Neuronal stem cell (in vitro differentiated cells): Measurements from ENCODE around the gene ATG4C.
"Not testable (repeated sequence)": the region's sequence is repeated elsewhere in the genome, so short reads cannot be mapped to it uniquely, and the experiment has no call there.

Experiments used
- DNase-seq: peaks from one replicate; pipeline ENCODE4 v3.0.0-alpha.2; 2013; ENCODE audit warnings: low spot score
- H2AFZ ChIP-seq: one replicate; pipeline ENCODE4 v1.6.1; 2013; ENCODE audit warnings: mild to moderate bottlenecking, low read length, inconsistent platforms
- H2AK5ac ChIP-seq: 2 replicates; pipeline ENCODE4 v1.6.1; 2013; ENCODE audit warnings: low read depth, mild to moderate bottlenecking, inconsistent platforms, low read length, moderate library complexity, mixed read lengths
- H2BK120ac ChIP-seq: 2 replicates; pipeline ENCODE4 v1.6.1; 2013; ENCODE audit warnings: low read depth, mild to moderate bottlenecking, inconsistent platforms, low read length, moderate library complexity, mixed read lengths
- H2BK12ac ChIP-seq: one replicate; pipeline ENCODE4 v1.6.1; 2013; ENCODE audit warnings: low read length, inconsistent platforms
- H2BK15ac ChIP-seq: 2 replicates; pipeline ENCODE4 v1.6.1; 2013; ENCODE audit warnings: mild to moderate bottlenecking, low read length, inconsistent platforms, mixed read lengths
- H2BK5ac ChIP-seq: one replicate; pipeline ENCODE4 v1.6.1; 2013; ENCODE audit warnings: inconsistent platforms, mild to moderate bottlenecking, low read length, moderate library complexity
- H3K14ac ChIP-seq: one replicate; pipeline ENCODE4 v1.6.1; 2013; ENCODE audit warnings: low read length, inconsistent platforms
- H3K18ac ChIP-seq: 2 replicates; pipeline ENCODE4 v1.6.1; 2013; ENCODE audit warnings: low read length, inconsistent platforms
- H3K23ac ChIP-seq: 2 replicates; pipeline ENCODE4 v1.6.1; 2013; ENCODE audit warnings: low read depth, mild to moderate bottlenecking, mixed read lengths, low read length, inconsistent platforms; ENCODE audit not compliant: poor library complexity
- H3K27ac ChIP-seq: replicated peaks from 3 replicates; pipeline ENCODE4 v1.5.1; 2013; ENCODE audit warnings: low read length, inconsistent platforms
- H3K27me3 ChIP-seq, 3 experiments: 2 replicates each; pipeline ENCODE4 v1.6.1; 2013; ENCODE audit warnings: low read length in 3 of 3, mild to moderate bottlenecking in 2 of 3, inconsistent platforms in 1 of 3, low read depth in 1 of 3, mixed read lengths in 1 of 3, moderate library complexity in 1 of 3; ENCODE audit not compliant: control insufficient read depth in 3 of 3, insufficient read depth in 3 of 3
- H3K36me3 ChIP-seq, 2 donors: replicated peaks in 1 of 2; 2 replicates each; pipeline ENCODE4 v1.6.1; 2013; ENCODE audit warnings: low read length in 2 of 2; ENCODE audit not compliant: control insufficient read depth in 2 of 2, insufficient read depth in 2 of 2
- H3K4ac ChIP-seq: 2 replicates; pipeline ENCODE4 v1.6.1; 2013; ENCODE audit warnings: inconsistent platforms, mild to moderate bottlenecking, low read length, moderate library complexity
- H3K4me1 ChIP-seq, 2 donors: 1 replicate in 1 of 2; 2 replicates in 1 of 2; pipeline ENCODE4 v1.6.1; 2013; ENCODE audit warnings: low read length in 2 of 2, low read depth in 1 of 2; ENCODE audit not compliant: control insufficient read depth in 2 of 2, insufficient read depth in 1 of 2
- H3K4me2 ChIP-seq: one replicate; pipeline ENCODE4 v1.6.1; 2013; ENCODE audit warnings: mild to moderate bottlenecking, low read length, inconsistent platforms; ENCODE audit not compliant: insufficient read depth, poor library complexity, severe bottlenecking
- H3K4me3 ChIP-seq, 2 donors: 2 replicates each; pipeline ENCODE4 v1.5.1; 2013; ENCODE audit warnings: low read length in 2 of 2, mild to moderate bottlenecking in 2 of 2, inconsistent platforms in 1 of 2, moderate library complexity in 1 of 2
- H3K79me1 ChIP-seq: one replicate; pipeline ENCODE4 v1.6.1; 2013; ENCODE audit warnings: low read depth, mild to moderate bottlenecking, inconsistent platforms, low read length, moderate library complexity
- H3K9ac ChIP-seq: one replicate; pipeline ENCODE4 v1.6.1; 2013; ENCODE audit warnings: mild to moderate bottlenecking, low read depth, low read length, inconsistent platforms; ENCODE audit not compliant: poor library complexity
- H3K9me3 ChIP-seq, 2 donors: replicated peaks in 1 of 2; 2 replicates each; pipeline versions ENCODE3 to v1.6.1; 2013; ENCODE audit warnings: low read length in 2 of 2, mild to moderate bottlenecking in 2 of 2, inconsistent platforms in 1 of 2, low read depth in 1 of 2, mixed read lengths in 1 of 2, moderate library complexity in 1 of 2; ENCODE audit not compliant: control insufficient read depth in 2 of 2, insufficient read depth in 1 of 2
- H4K8ac ChIP-seq: one replicate; pipeline ENCODE4 v1.6.1; 2013; ENCODE audit warnings: low read depth, mild to moderate bottlenecking, inconsistent platforms, low read length, moderate library complexity
- H4K91ac ChIP-seq: one replicate; pipeline ENCODE4 v1.6.1; 2013; ENCODE audit warnings: low read length, low read depth, mild to moderate bottlenecking, inconsistent platforms; ENCODE audit not compliant: poor library complexity
- WGBS, 2 donors: extraction: QIAGEN DNeasy Blood & Tissue Kit; methylation state at CpG; one replicate each; pipeline ENCODE4 v1.1.7; 2013; ENCODE audit warnings: missing lambda C conversion rate in 2 of 2, mixed read lengths in 1 of 2; ENCODE audit not compliant: insufficient read length in 2 of 2, insufficient replicate concordance in 1 of 2; ENCODE audit errors: extremely low coverage in 2 of 2; 5-methylcytosine and 5-hydroxymethylcytosine counted together

The ATG4C gene

DNA sequence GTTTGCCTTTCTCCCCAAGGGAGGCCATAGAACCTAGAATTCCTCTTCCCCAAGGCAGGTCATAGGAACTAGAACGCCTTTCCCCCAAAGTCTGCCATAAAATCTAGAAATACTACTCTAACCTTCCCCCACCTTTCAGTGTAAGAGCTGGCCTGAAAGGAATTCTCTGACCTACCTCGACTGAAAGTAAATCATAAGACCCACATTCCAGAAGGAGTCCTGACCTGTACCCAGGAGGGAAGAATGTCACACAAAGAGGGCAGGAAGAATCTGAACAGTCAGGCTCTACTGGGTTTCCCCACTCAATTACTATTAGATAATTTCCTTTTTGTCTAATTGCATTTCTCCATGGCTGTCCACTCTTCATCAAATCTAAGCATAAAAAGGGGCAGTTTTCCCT is 5.7 kb upstream of the ATG4C start:
- no peak overlapping the region for H2AFZ ChIP-seq
- no CpG with 5 or more reads among the region's 2 CpGs for WGBS, 2 donors

DNA sequence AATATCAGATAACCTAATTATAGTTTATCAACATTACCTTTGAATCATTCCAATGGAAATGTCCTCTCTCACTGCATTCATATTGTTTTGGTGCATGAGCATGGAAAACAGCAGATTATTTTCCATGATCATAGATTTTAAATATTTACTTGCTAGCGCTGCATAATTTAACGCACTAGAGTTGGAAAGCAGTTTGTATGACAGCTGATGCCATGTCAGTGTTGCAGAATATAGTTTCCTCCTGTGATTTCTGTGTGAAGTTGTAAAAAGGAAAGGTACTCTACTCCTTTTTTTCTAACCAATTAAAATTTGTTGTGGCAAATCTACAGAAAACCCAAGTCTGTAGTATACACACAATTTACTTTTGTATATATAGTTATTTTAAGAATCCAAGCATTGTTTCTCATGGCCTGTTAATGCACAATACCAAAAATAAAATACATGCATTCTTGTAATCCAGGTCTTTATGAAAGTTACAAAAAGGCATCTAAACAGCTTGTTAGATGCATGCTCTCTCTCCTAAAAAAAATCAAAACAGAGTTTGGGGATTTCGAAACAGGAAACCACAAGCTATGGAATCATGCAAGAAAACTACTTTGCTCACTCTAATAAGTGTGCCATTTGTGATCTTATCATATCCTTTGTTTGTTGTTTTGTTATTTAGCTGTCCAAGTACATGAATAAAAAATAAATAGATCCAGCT is 1.9 kb upstream of the ATG4C start:
- no peak overlapping the region for H2BK12ac ChIP-seq
- H3K4me3 ChIP-seq, result no peak overlapping the region
- H3K27ac ChIP-seq, result no peak overlapping the region
- H2AK5ac ChIP-seq, result no peak overlapping the region
- H3K4ac ChIP-seq, result no peak overlapping the region
- H3K4me1 ChIP-seq, result peaks cover 0 to 3% of the 10 kb centered on the region in 2 donors
- no peak overlapping the region for H2BK5ac ChIP-seq
- no peak overlapping the region for H2AFZ ChIP-seq
- no peak overlapping the region for H4K91ac ChIP-seq
- no peaks in the 10 kb centered on the region for H3K27me3 ChIP-seq
- no peak overlapping the region for H3K4me2 ChIP-seq
- H3K14ac ChIP-seq, result no peak overlapping the region
- H3K18ac ChIP-seq, result no peak overlapping the region
- H4K8ac ChIP-seq, result no peak overlapping the region
- no peak overlapping the region for H2BK120ac ChIP-seq
- no peak overlapping the region for H3K23ac ChIP-seq
- no peak for DNase-seq
- no peak overlapping the region for H2BK15ac ChIP-seq
- no peaks in the 10 kb centered on the region for H3K9me3 ChIP-seq
- no CpG with 5 or more reads among the region's 3 CpGs for WGBS, 2 donors
- no peak overlapping the region for H3K9ac ChIP-seq
- no peaks in the 10 kb centered on the region for H3K79me1 ChIP-seq
- H3K36me3 ChIP-seq, result no peaks in the 10 kb centered on the region

More for the DNA sequence above, 5.7 kb upstream of the ATG4C start:
- no peak overlapping the region for H3K4me3 ChIP-seq
- no peak overlapping the region for H2BK12ac ChIP-seq
- no peak overlapping the region for H2AK5ac ChIP-seq
- H3K9ac ChIP-seq, result no peak overlapping the region
- no peaks in the 10 kb centered on the region for H3K36me3 ChIP-seq
- peaks cover 2% of the 10 kb centered on the region for H3K79me1 ChIP-seq
- H2BK120ac ChIP-seq, result no peak overlapping the region
- H3K27me3 ChIP-seq, result no peaks in the 10 kb centered on the region
- peaks cover 0 to 3% of the 10 kb centered on the region in 2 donors for H3K9me3 ChIP-seq
- H3K23ac ChIP-seq, result no peak overlapping the region
- H3K14ac ChIP-seq, result no peak overlapping the region
- DNase-seq, result no peak
- no peak overlapping the region for H4K91ac ChIP-seq
- H3K4ac ChIP-seq, result no peak overlapping the region
- no peak overlapping the region for H4K8ac ChIP-seq
- H3K27ac ChIP-seq, result no peak overlapping the region
- peaks cover 0 to 3% of the 10 kb centered on the region in 2 donors for H3K4me1 ChIP-seq
- no peak overlapping the region for H2BK5ac ChIP-seq
- H3K4me2 ChIP-seq, result no peak overlapping the region
- H3K18ac ChIP-seq, result no peak overlapping the region
- H2BK15ac ChIP-seq, result no peak overlapping the region

DNA sequence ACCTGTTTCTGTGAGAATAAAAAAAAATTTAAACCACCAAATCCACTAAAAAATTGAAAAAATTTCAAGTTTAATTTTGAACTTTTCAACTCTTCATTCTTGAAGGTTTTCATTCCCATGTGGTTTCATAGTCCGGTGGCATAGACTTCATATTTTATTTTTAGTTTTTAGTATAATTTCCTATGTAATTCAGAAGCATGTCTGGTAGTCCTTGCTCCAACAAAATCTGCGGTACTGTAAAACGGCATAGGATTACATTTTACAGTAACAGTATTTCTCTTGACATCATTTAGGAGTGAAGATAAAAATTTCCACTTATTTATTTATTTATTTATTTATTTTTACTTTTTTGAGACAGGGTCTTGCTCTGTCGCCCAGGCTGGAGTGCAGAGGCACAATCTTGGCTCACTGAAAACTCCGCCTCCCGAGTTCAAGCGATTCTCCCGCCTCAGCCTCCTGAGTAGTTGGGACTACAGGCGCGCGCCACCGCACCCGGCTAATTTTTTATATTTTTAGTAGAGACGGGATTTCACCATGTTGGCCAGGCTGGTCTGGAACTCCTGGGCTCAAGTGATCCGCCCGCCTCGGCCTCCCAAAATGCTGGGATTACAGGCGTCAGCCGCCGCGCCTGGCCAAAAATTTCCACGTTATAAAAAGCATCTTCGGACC is 1.3 kb upstream of the ATG4C start:
- H2BK5ac ChIP-seq, H3K27me3 ChIP-seq, H3K79me1 ChIP-seq, H3K27ac ChIP-seq, H3K23ac ChIP-seq, H3K4me1 ChIP-seq, H3K4me2 ChIP-seq, H3K4ac ChIP-seq, H3K14ac ChIP-seq, H4K91ac ChIP-seq, H3K4me3 ChIP-seq, H2AFZ ChIP-seq, H3K18ac ChIP-seq, H2BK12ac ChIP-seq, H3K36me3 ChIP-seq, H3K9ac ChIP-seq, DNase-seq, H2BK120ac ChIP-seq, H2BK15ac ChIP-seq, H3K9me3 ChIP-seq, H4K8ac ChIP-seq, H2AK5ac ChIP-seq: not testable (repeated sequence)
- no CpG with 5 or more reads among the region's 23 CpGs for WGBS, 2 donors

DNA sequence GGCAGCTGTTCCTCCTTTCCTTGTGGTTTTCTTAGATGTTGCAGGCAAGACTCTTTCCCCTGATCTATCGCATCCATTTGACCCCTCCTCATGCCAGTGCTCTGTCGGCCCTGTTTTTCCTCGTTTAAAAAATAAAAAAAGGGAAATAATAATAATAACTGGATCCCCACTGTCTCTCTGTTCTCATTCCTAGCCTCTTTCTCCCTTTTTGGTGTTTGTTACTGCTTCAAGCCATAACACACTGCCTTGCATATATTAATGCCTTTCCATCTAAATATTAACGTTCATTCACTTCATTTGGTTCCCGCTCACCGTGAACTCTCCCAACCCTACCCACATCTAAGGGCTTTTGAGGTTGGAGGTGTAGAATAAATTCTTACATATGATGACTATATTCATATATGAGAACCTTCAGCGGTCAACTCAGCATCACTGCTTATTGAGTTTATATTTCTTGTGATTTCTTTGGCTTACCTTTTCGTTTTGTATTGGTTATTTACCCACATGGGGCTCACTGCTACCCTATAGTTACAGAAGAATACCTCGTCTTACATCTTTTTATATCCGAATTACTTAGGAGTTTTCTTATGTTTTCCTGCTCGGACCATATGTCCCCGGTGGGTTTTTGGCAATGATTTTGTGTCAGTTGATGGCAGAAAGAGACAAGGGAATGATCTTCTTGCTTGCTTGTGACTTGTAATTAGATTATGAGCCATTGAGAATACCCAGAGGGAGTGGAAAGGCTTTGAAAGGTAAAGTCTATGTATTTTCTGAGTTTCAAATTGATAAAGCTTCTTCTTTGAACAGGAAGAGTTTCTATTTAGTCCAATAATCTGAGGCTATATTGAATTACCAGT is 805 bp downstream of the ATG4C start:
- H3K14ac ChIP-seq, result no peak overlapping the region
- H2BK12ac ChIP-seq, result no peak overlapping the region
- H3K9me3 ChIP-seq, result no peaks in the 10 kb centered on the region
- peak overlapping the region; percentile 54 for H3K4me2 ChIP-seq
- H3K4me3 ChIP-seq, result peak overlapping the region; percentile 58 to 97
- no peak overlapping the region for H4K91ac ChIP-seq
- H3K4ac ChIP-seq, result no peak overlapping the region
- peak overlapping the region; percentile 38 for H3K9ac ChIP-seq
- no peak overlapping the region for H4K8ac ChIP-seq
- H3K4me1 ChIP-seq, result no peaks in the 10 kb centered on the region
- H3K27ac ChIP-seq, result no peak overlapping the region
- no peak overlapping the region for H2BK120ac ChIP-seq
- H2BK15ac ChIP-seq, result no peak overlapping the region
- no peak overlapping the region for H2AK5ac ChIP-seq
- no peak overlapping the region for H3K18ac ChIP-seq
- H2BK5ac ChIP-seq, result no peak overlapping the region
- H3K27me3 ChIP-seq, result no peaks in the 10 kb centered on the region
- H3K23ac ChIP-seq, result no peak overlapping the region
- no peaks in the 10 kb centered on the region for H3K36me3 ChIP-seq
- H2AFZ ChIP-seq, result peak overlapping the region; percentile 90
- DNase-seq, result no peak
- no peaks in the 10 kb centered on the region for H3K79me1 ChIP-seq
- no CpG with 5 or more reads among the region's 12 CpGs for WGBS, 2 donors
